Measurements from ENCODE around the gene PMIS2. TPM values are rescaled to one million over a fixed set of nuclear protein-coding genes. Genes with fewer than 3 reads are reported as not detected.
A peak's percentile ranks its signal among the peaks of the same experiment; 100 is the strongest.
"Not testable (repeated sequence)": the region's sequence is repeated elsewhere in the genome, so short reads cannot be mapped to it uniquely, and the experiment has no call there.

PMIS2 gene
- total RNA-seq, 2 experiments from 2014 or later: not detected

- no peak overlapping the region for H3K4me3 Mint-ChIP-seq
- no peaks in the 10 kb centered on the region for H3K9me3 Mint-ChIP-seq
- H3K27ac Mint-ChIP-seq: no peak overlapping the region
- H3K27me3 Mint-ChIP-seq: peaks cover 20% of the 10 kb centered on the region
- peaks cover 6% of the 10 kb centered on the region for H3K4me1 Mint-ChIP-seq
- peak; percentile 54 for DNase-seq
- no peaks in the 10 kb centered on the region for H3K36me3 Mint-ChIP-seq
These were observed 10.5 kb downstream of the PMIS2 start for GRCh38 chr19:35596366-35596999.

GRCh38 chr19:35601971-35602370 lies 16.0 kb downstream of the PMIS2 start:
- Mint-ChIP-seq H3K36me3 (no peaks in the 10 kb centered on the region), H3K27ac (no peak overlapping the region), H3K27me3 (no peaks in the 10 kb centered on the region), H3K4me3 (no peak overlapping the region), H3K4me1 (peaks cover under 1% of the 10 kb centered on the region), H3K9me3 (peaks cover 1% of the 10 kb centered on the region)
- DNase-seq: no peak

GRCh38 chr19:35604436-35604835 lies 18.5 kb downstream of the PMIS2 start:
- H3K4me1 Mint-ChIP-seq, H3K36me3 Mint-ChIP-seq, H3K27ac Mint-ChIP-seq, H3K4me3 Mint-ChIP-seq, DNase-seq, H3K27me3 Mint-ChIP-seq: not testable (repeated sequence)
- peaks cover 10% of the 10 kb centered on the region for H3K9me3 Mint-ChIP-seq

GRCh38 chr19:35607170-35607569 lies 21.2 kb downstream of the PMIS2 start:
- not testable (repeated sequence) for H3K27ac Mint-ChIP-seq, H3K4me3 Mint-ChIP-seq

GRCh38 chr19:35607661-35608060 lies 21.7 kb downstream of the PMIS2 start:
- DNase-seq: no peak

More at GRCh38 chr19:35607170-35607569, 21.2 kb downstream of the PMIS2 start:
- DNase-seq, H3K36me3 Mint-ChIP-seq, H3K27me3 Mint-ChIP-seq: not testable (repeated sequence)
- Mint-ChIP-seq H3K4me1 (peaks cover 14% of the 10 kb centered on the region), H3K9me3 (peaks cover 10% of the 10 kb centered on the region)

GRCh38 chr19:35608251-35608650 lies 22.3 kb downstream of the PMIS2 start:
- no peaks in the 10 kb centered on the region for H3K36me3 Mint-ChIP-seq
- no peak for DNase-seq

More at GRCh38 chr19:35607661-35608060, 21.7 kb downstream of the PMIS2 start:
- peaks cover 16% of the 10 kb centered on the region for H3K4me1 Mint-ChIP-seq
- no peaks in the 10 kb centered on the region for H3K27me3 Mint-ChIP-seq
- H3K36me3 Mint-ChIP-seq: no peaks in the 10 kb centered on the region
- peaks cover 10% of the 10 kb centered on the region for H3K9me3 Mint-ChIP-seq
- no peak overlapping the region for H3K27ac Mint-ChIP-seq
- no peak overlapping the region for H3K4me3 Mint-ChIP-seq

GRCh38 chr19:35609851-35610353 lies 23.9 kb downstream of the PMIS2 start:
- Mint-ChIP-seq H3K9me3 (peaks cover 10% of the 10 kb centered on the region), H3K27me3 (no peaks in the 10 kb centered on the region), H3K36me3 (no peaks in the 10 kb centered on the region), H3K4me1 (peaks cover 22% of the 10 kb centered on the region), H3K27ac (peak overlapping the region; percentile 72), H3K4me3 (no peak overlapping the region)
- peak; percentile 10 for DNase-seq

More at GRCh38 chr19:35608251-35608650, 22.3 kb downstream of the PMIS2 start:
- H3K27ac Mint-ChIP-seq: no peak overlapping the region
- H3K4me3 Mint-ChIP-seq: no peak overlapping the region
- H3K27me3 Mint-ChIP-seq: no peaks in the 10 kb centered on the region
- H3K9me3 Mint-ChIP-seq: peaks cover 10% of the 10 kb centered on the region
- H3K4me1 Mint-ChIP-seq: peaks cover 16% of the 10 kb centered on the region

GRCh38 chr19:35612224-35612558 lies 26.2 kb downstream of the PMIS2 start:
- H3K27me3 Mint-ChIP-seq: no peaks in the 10 kb centered on the region
- peak overlapping the region; percentile 57 for H3K27ac Mint-ChIP-seq
- peaks cover 4% of the 10 kb centered on the region for H3K36me3 Mint-ChIP-seq
- peak overlapping the region; percentile 85 for H3K4me3 Mint-ChIP-seq
- no peak for DNase-seq
- peaks cover 9% of the 10 kb centered on the region for H3K9me3 Mint-ChIP-seq
- H3K4me1 Mint-ChIP-seq: peaks cover 22% of the 10 kb centered on the region

- peak; percentile 98 for DNase-seq
- H3K27me3 Mint-ChIP-seq: no peaks in the 10 kb centered on the region
- H3K4me1 Mint-ChIP-seq: peaks cover 22% of the 10 kb centered on the region
- peak within 1 kb of the TSS; percentile 88 for H3K27ac Mint-ChIP-seq
- H3K4me3 Mint-ChIP-seq: peak within 1 kb of the TSS; percentile 85
- peaks cover 6% of the 10 kb centered on the region for H3K9me3 Mint-ChIP-seq
- H3K36me3 Mint-ChIP-seq: peaks cover 4% of the 10 kb centered on the region
These were observed 26.8 kb downstream of the PMIS2 start, which contains the start of gene HAUS5 for GRCh38 chr19:35612559-35613321. Gene HAUS5, plus strand, starts transcription at chr19:35612735. Its CDS starts 60 bp downstream, at chr19:35612795.

- H3K9me3 Mint-ChIP-seq: peaks cover under 1% of the 10 kb centered on the region
- H3K4me1 Mint-ChIP-seq: peaks cover 22% of the 10 kb centered on the region
- H3K27ac Mint-ChIP-seq: peak overlapping the region; percentile 88
- peak overlapping the region; percentile 85 for H3K4me3 Mint-ChIP-seq
- no peak for DNase-seq
- H3K27me3 Mint-ChIP-seq: no peaks in the 10 kb centered on the region
- peaks cover 4% of the 10 kb centered on the region for H3K36me3 Mint-ChIP-seq
These were observed 27.6 kb downstream of the PMIS2 start for GRCh38 chr19:35613574-35613973.

- Mint-ChIP-seq H3K27ac (no peak overlapping the region), H3K9me3 (no peaks in the 10 kb centered on the region), H3K4me1 (peaks cover 14% of the 10 kb centered on the region), H3K36me3 (peaks cover 4% of the 10 kb centered on the region), H3K27me3 (no peaks in the 10 kb centered on the region), H3K4me3 (no peak overlapping the region)
- no peak for DNase-seq
These were observed 29.1 kb downstream of the PMIS2 start for GRCh38 chr19:35615036-35615435.

GRCh38 chr19:35618857-35619256 lies 32.9 kb downstream of the PMIS2 start:
- Mint-ChIP-seq H3K27me3 (no peaks in the 10 kb centered on the region), H3K4me3 (no peak overlapping the region), H3K9me3 (no peaks in the 10 kb centered on the region), H3K27ac (no peak overlapping the region), H3K36me3 (peaks cover 6% of the 10 kb centered on the region), H3K4me1 (no peaks in the 10 kb centered on the region)
- no peak for DNase-seq

GRCh38 chr19:35619290-35619923 lies 33.4 kb downstream of the PMIS2 start:
- H3K4me3 Mint-ChIP-seq: no peak overlapping the region
- H3K4me1 Mint-ChIP-seq: no peaks in the 10 kb centered on the region
- H3K27ac Mint-ChIP-seq: no peak overlapping the region
- no peak for DNase-seq
- no peaks in the 10 kb centered on the region for H3K9me3 Mint-ChIP-seq
- H3K27me3 Mint-ChIP-seq: no peaks in the 10 kb centered on the region
- peaks cover 6% of the 10 kb centered on the region for H3K36me3 Mint-ChIP-seq

GRCh38 chr19:35620001-35620400 lies 34.0 kb downstream of the PMIS2 start:
- Mint-ChIP-seq H3K27me3 (no peaks in the 10 kb centered on the region), H3K27ac (no peak overlapping the region), H3K4me3 (no peak overlapping the region), H3K36me3 (peaks cover 6% of the 10 kb centered on the region), H3K9me3 (no peaks in the 10 kb centered on the region), H3K4me1 (no peaks in the 10 kb centered on the region)
- DNase-seq: no peak

GRCh38 chr19:35621708-35622107 lies 35.7 kb downstream of the PMIS2 start:
- peaks cover 2% of the 10 kb centered on the region for H3K36me3 Mint-ChIP-seq
- H3K27me3 Mint-ChIP-seq: no peaks in the 10 kb centered on the region
- no peak overlapping the region for H3K27ac Mint-ChIP-seq
- no peak overlapping the region for H3K4me3 Mint-ChIP-seq
- no peaks in the 10 kb centered on the region for H3K9me3 Mint-ChIP-seq
- no peak for DNase-seq
- H3K4me1 Mint-ChIP-seq: no peaks in the 10 kb centered on the region

All from activated naive CD8-positive, alpha-beta T cell treated with anti-CD3 and anti-CD28 coated beads for 36 hours (primary cell).